Fibroblast of skin of left quadriceps (primary cell): ENCODE data around the gene SELPLG.

Source experiments
- DNase-seq, 2 experiments: peaks; one replicate each; pipeline ENCODE4 v3.0.0-alpha.2; 2013; ENCODE audit warnings: low read depth in 2 of 2

Gene SELPLG

GRCh38 chr12:108605000-108605689, 28.5 kb downstream of the SELPLG start:
- no peak for DNase-seq

GRCh38 chr12:108604208-108604941, 29.3 kb downstream of the SELPLG start:
- DNase-seq = no peak

DNA sequence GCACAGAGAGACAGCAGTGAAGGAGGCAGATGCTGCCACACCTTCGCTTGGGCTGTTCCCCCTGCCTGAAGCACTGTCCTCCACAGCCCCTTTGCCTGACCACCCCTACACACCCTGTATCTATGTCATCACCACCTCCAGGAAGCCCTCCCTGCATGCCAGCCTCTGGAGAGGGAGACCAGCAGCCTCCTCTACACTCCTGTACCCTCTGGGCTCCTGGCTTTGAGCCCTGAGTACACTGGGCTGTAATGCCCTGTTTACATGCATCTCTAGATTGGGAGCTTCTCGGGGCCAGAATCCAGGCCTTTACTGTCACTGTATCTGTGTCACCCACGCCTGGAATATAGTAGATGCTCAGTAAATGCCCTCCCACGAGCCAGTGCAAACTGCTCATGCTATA, 30.0 kb downstream of the SELPLG start:
- DNase-seq = no peak

GRCh38 chr12:108602976-108603704, 30.6 kb downstream of the SELPLG start:
- DNase-seq = no peak

DNA sequence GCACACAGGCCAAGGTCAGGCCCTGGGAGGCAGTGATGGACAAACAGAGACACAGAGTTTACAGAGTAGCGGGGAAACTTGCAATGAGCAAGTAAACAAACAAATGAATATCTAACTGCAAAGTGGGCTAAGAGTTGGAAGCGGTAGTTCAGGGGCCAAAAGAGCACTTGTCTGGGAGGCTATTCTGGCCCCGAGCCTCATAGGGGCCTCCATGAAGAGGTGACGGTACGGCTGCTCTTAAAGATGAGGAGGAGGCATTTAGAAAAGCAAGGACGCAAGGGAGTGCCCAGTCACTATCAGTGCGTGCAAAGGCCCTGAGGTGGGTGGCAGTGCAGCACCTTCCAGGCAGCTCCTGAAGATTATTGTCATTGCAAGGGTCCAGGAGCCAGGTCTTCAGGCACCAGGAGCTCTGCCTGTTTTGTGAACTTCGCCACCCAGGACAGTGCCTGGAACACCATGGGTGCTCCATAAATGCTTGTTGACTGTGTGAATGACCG, 31.4 kb downstream of the SELPLG start:
- DNase-seq = no peak

GRCh38 chr12:108600702-108601007, 33.0 kb downstream of the SELPLG start:
- DNase-seq = no peak

DNA sequence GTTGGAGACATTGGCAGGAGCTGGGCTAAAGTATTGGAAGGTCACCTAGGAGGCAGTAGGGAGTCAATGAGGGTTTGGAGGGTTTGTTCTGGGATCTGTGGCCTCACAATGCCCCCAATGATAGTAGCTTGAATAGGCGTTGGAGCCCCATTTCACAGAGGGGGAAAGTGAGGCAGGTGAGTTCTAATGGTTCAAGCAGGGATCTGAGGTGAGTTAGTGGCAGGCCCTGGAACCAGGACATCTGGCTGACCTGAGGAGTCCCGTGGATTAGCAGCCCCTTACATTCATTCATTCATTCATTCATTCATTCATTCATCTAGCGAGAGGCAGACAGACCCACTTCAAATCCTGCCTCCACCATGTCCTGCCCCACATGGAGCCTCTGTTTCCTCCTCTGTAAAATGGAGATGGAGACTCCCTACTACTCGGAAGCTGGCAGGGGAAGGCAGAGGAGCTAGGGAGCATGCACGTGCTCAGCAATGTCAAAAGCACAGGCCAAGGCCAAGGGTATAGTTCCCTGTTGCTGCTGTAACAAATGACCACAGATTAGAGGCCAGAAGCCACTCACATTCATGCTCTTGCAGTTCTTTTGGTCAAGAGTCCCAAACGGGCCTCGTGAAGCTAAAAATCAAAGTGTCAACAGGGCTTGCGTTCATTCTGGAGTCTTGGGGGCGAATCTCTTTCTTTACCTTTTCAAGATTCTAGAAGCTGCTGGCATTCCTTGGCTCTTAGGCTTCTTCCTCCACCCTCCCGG, 33.6 kb downstream of the SELPLG start:
- DNase-seq = no peak

- DNase-seq = no peak
These were observed 34.2 kb downstream of the SELPLG start for GRCh38 chr12:108599541-108599940.

DNA sequence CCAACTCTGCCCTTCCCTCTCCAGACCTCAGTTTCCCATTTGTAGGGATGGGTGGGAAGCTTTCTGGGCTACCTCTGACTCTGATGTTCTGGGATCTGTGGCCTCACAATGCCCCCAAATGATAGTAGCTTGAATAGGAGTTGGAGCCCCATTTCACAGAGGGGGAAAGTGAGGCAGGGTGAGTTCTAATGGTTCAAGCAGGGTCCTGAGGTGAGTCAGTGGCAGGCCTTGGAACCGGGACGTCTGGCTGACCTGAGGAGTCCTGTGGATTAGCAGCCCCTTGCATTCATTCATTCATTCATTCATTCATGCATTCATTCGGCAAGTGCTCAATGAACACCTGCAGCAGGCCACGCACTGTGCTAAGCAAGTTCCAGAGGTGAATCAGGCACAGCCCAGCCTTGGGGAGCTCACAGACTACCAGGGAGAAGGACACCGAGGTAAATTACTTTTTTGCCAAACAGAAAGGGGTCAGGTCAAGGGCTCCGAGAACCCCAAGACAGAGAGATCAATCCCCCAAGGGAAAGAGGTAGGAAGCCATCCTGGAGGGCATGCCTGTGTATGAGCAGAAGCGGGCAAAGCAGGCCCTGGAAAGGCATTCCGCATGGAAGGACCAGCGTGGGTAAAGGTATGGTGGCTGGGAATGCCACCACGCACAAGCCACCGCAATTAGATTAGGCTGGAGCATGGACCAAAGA, 35.0 kb downstream of the SELPLG start:
- no peak for DNase-seq

DNA sequence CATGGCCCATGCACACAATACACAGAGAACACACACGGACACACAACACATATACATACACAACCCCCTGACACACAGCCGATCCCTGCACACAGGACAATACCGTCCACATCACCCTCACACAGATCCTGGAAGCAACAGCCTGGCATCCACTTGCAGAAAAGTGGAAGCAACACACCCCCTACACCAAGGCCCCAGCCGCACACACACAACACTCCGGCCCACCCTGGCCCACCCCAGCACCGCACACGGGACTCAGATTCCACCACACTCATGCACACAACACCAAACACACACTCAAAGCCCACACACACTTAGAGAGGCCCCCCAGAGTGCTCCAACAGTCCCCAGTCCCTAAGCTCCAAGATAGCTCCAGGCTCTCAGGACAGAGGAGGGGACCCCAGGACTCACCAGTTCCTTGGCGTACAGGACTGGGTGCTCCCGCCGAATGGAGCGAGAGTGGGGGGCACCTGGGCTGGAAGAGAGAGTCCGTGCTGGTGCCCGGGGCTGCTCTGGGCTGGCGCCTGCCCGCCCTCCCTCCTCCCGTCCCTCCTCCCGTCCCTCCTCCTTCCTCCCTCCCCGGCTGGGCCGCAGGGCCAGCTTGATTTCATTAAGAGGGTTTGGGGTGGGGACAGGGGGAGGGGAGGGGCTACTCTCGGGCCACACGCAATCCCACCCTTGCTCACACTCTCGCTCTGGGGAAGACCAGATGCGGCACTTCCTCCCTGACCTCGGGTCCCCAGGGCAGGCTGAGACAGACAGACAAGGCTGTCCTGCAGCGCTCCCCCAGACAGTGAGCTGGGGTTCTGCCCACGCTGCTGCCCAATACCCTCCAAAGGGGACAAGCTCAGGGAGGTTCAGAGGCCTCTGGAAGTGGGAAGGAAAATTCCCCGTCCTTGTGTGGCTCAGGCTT, 35.9 kb downstream of the SELPLG start, which contains the start of gene TMEM119:
TMEM119 (minus strand) TSS at position 526 of the 913 bp plus-strand sequence. CDS start 5,701 bp downstream, outside the sequence.
- DNase-seq = peak; percentile 72 to 80

GRCh38 chr12:108596854-108597558, 36.7 kb downstream of the SELPLG start:
- DNase-seq = no peak

DNA sequence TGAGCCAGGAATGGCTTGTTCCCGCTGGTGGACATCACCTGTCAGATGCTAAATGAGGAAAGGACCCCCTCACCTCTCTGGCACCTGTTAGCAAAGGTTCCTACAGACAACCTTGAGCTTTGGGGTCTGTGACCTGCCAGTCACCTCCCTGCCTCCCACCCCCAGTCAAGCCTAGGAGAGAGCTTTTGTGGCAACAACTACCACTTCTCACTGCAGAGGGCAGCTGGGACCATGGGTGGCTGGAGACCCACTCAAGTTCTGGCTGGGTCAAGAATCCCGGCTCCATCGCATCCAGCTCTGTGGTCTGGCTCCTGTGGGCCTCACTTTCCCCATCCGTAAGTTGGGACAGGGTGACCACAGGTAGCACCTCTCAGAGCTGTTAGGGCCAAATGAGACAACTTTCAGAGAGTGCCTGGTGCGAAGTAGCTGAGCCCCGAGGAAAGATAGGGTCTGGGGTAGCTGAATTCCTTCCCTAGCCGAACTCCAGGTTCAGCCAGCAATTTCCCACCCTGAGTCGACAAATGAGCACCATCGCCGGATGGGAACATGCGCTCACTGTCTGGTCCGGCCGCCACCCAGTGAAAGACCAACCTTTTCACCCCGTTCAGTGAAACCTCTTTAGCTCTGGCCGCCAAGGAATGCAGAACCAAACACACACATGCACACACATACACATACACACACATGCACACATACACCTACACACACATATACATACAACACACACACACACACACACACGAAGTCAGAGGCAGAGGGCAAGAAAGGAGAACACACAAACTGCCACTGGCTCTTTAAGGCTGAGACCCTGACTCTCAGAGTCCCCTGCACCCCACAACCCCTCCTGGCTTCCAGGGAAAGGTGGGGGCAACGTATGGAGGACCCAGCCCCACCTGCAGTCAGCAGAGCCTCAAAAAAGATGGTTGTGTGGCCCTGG, 37.7 kb downstream of the SELPLG start:
- no peak for DNase-seq

GRCh38 chr12:108594960-108595710, 38.6 kb downstream of the SELPLG start:
- no peak for DNase-seq

DNA sequence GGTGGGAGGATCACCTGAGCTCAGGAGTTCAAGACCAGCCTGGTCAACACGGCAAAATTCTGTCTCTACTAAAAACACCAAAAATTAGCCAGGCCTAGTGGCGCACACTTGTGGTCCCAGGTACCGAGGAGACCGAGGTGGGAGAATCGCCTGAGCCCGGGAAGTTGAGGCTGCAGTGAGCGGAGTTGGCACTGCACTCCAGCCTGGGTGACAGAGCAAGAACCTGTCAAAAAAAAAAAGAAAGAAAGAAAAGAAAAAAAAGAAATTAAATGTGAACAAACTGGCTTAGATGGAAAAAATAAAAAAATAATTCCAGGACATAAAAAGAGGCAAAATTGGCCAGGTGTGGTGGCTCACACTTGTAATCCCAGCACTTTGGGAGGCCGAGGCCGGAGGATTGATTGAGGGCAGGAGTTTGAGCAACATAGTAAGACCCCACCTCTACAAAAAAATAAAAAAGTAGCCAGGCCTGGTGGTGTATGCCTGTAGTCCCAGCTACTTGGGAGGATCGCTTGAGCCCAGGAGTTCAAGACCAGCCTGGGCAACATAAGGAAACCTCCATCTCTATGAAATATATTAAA, 39.3 kb downstream of the SELPLG start:
- no peak for DNase-seq

GRCh38 chr12:108592033-108592909, 41.4 kb downstream of the SELPLG start:
- DNase-seq = no peak

- no peak for DNase-seq
These were observed 42.3 kb downstream of the SELPLG start for GRCh38 chr12:108591267-108591980.
